HepG2 (cell line): ENCODE results near the gene TTLL4. TPM values are rescaled to one million over a fixed set of nuclear protein-coding genes. Genes with fewer than 3 reads are reported as not detected.

Experiments
- BCLAF1 ChIP-seq: fragments of 450-650 bp; IDR thresholded peaks from 2 replicates; pipeline ENCODE4 v1.6.1; 2017; ENCODE audit warnings: mild to moderate bottlenecking
- CEBPZ ChIP-seq: IDR thresholded peaks from 2 replicates; pipeline ENCODE4 v1.6.1; 2012; ENCODE audit warnings: low read length, improper control_type of control experiment
- ESRRA ChIP-seq: sonication (generic); formaldehyde crosslinking; IDR thresholded peaks from 2 replicates; pipeline ENCODE4 v1.5.1; 2020; ENCODE audit warnings: mild to moderate bottlenecking, low read depth, missing genetic modification reagents
- HNRNPLL ChIP-seq: fragments of 200-400 bp; formaldehyde crosslinking; IDR thresholded peaks from 2 replicates; pipeline ENCODE4 v1.6.1; 2017; ENCODE audit warnings: mild to moderate bottlenecking, low read depth, low read length; ENCODE audit not compliant: poor library complexity, severe bottlenecking
- MEIS2 ChIP-seq: sonication (generic); formaldehyde crosslinking; IDR thresholded peaks from 2 replicates; pipeline ENCODE4 v1.9.0; 2021; ENCODE audit warnings: mild to moderate bottlenecking, missing genetic modification reagents
- MTA1 ChIP-seq: sonication (generic); formaldehyde crosslinking; IDR thresholded peaks from 2 replicates; pipeline ENCODE4 v1.4.0; 2020; ENCODE audit warnings: missing genetic modification reagents, mild to moderate bottlenecking, borderline replicate concordance
- MXI1 ChIP-seq: IDR thresholded peaks from 3 replicates; pipeline ENCODE4 v1.6.1; 2012; ENCODE audit warnings: low read depth, low read length, inconsistent platforms, borderline replicate concordance
- POLR2AphosphoS5 ChIP-seq: IDR thresholded peaks from 2 replicates; pipeline ENCODE4 v1.6.1; 2012; ENCODE audit warnings: low read depth, low read length
- ZNF101 ChIP-seq: sonication (generic); formaldehyde crosslinking; IDR thresholded peaks from 2 replicates; pipeline ENCODE4 v1.4.0; 2020; ENCODE audit warnings: mild to moderate bottlenecking, low read depth, missing genetic modification reagents, borderline replicate concordance
- ZNF616 ChIP-seq: sonication (generic); formaldehyde crosslinking; IDR thresholded peaks from 2 replicates; pipeline ENCODE4 v1.5.0; 2020; ENCODE audit warnings: low read depth, mild to moderate bottlenecking, missing genetic modification reagents
- ZNF747 ChIP-seq: sonication (generic); formaldehyde crosslinking; IDR thresholded peaks from 2 replicates; pipeline ENCODE4 v1.8.1; 2023; ENCODE audit warnings: missing genetic modification reagents, mild to moderate bottlenecking, borderline replicate concordance
- ZNF850 ChIP-seq: sonication (generic); formaldehyde crosslinking; conservative IDR thresholded peaks from 2 replicates; pipeline ENCODE4 v1.9.0; 2021; ENCODE audit warnings: mild to moderate bottlenecking, missing genetic modification reagents
- ZSCAN21 ChIP-seq: sonication (generic); formaldehyde crosslinking; IDR thresholded peaks from 2 replicates; pipeline ENCODE4 v1.8.0; 2022; ENCODE audit warnings: mild to moderate bottlenecking, missing genetic modification reagents, moderate library complexity, borderline replicate concordance
- polyA plus RNA-seq, 8 experiments: library from polyadenylated mRNA; depleted of rRNA in 3 of 8; stranded (reverse) in 7 of 8; unstranded in 1 of 8; fragments of >200 nt; fragmentation: Illumina TruSeq in 4 of 8; extraction: Trizol in 4 of 8; gene quantifications; 2 replicates each; pipeline versions ENCODE4 v1.2.1 to v1.2.3, GENCODE V29; 2011 to 2016; ENCODE audit warnings: low read depth in 4 of 8, missing spikeins in 1 of 8, mixed read lengths in 1 of 8; ENCODE audit not compliant: insufficient read depth in 1 of 8
- total RNA-seq, 5 experiments: library from RNA; depleted of rRNA; stranded (reverse); fragments of >200 nt; fragmentation: Illumina TruSeq; extraction: Trizol; gene quantifications; 2 replicates each; pipeline ENCODE4 v1.2.3, GENCODE V29; 2016; ENCODE audit warnings: low read depth in 1 of 5
- TF ChIP-seq, protein P1 (sequence below): sonication (generic); formaldehyde crosslinking; conservative IDR thresholded peaks from 2 replicates; pipeline ENCODE4 v1.8.0; 2022; ENCODE audit warnings: low read depth, missing genetic modification reagents
- TF ChIP-seq, protein P2 (sequence below), 2 experiments: IDR thresholded peaks; 2 replicates each; pipeline ENCODE4 v1.6.1; 2011 to 2012; ENCODE audit warnings: low read length in 2 of 2, borderline replicate concordance in 1 of 2, low read depth in 1 of 2, mild to moderate bottlenecking in 1 of 2, moderate library complexity in 1 of 2

TTLL4 gene
- total and polyA plus RNA-seq, 2 of the 13 experiments (the other 11 are each of a cell fraction or from before 2014, with no cell fraction given) = 77.5 to 84.6 TPM

DNA sequence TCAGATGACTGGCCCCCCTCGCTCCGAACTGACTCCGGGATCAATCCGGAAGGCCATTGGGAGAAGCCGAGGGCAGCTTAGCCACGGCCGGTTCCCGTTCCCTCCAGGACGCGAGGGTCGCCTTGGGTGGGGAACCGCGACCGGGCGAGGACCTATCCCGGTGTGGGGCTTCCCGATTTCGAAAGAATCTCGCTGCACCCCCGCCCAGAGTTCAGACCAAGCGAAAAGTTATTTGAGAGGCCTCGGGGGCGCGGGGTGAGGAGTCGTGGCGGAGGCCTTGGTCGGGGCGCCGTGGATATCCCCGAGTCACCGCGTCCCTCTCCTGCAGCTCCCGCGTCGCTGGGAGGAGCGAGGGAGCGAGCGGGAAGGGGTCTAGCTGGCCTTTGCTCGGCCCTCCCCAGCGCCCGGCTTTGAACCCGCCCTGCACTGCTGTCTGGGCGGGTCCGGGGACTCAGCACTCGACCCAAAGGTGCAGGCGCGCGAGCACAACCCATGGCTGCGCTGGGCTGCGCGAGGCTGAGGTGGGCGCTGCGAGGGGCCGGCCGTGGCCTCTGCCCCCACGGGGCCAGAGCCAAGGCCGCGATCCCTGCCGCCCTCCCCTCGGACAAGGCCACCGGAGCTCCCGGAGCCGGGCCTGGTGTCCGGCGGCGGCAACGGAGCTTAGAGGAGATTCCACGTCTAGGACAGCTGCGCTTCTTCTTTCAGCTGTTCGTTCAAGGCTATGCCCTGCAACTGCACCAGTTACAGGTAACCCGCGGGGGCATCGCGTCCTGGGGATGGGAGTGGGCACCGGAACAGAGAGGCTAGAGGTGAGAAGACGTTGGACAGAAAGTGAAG is 71.3 kb downstream of the TTLL4 start, which contains the start of gene CYP27A1 (continued):
- TF ChIP-seq CEBPZ (no peak), ZSCAN21 (CRISPR knock-in tag) (peak; percentile 98), MEIS2 (CRISPR knock-in tag) (peak; percentile 89), MTA1 (CRISPR knock-in tag) (peak; percentile 100), ZNF101 (peak; percentile 70; the same call in 1 of the 2 replicates), BCLAF1 (no peak), ZNF850 (CRISPR knock-in tag) (0 out of 2 replicates have a peak, but pooled peaks have one; percentile 74), MXI1 (peak; percentile 63; the same call in 1 of the 3 replicates), ZNF616 (peak; percentile 86), HNRNPLL (peak; percentile 75), ESRRA (CRISPR knock-in tag) (peak; percentile 93), POLR2AphosphoS5 (peak; percentile 87), ZNF747 (peak; percentile 99)
- TF ChIP-seq, protein P1, sequence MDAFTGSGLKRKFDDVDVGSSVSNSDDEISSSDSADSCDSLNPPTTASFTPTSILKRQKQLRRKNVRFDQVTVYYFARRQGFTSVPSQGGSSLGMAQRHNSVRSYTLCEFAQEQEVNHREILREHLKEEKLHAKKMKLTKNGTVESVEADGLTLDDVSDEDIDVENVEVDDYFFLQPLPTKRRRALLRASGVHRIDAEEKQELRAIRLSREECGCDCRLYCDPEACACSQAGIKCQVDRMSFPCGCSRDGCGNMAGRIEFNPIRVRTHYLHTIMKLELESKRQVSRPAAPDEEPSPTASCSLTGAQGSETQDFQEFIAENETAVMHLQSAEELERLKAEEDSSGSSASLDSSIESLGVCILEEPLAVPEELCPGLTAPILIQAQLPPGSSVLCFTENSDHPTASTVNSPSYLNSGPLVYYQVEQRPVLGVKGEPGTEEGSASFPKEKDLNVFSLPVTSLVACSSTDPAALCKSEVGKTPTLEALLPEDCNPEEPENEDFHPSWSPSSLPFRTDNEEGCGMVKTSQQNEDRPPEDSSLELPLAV (CRISPR knock-in tag) = no peak
- TF ChIP-seq, protein P2, sequence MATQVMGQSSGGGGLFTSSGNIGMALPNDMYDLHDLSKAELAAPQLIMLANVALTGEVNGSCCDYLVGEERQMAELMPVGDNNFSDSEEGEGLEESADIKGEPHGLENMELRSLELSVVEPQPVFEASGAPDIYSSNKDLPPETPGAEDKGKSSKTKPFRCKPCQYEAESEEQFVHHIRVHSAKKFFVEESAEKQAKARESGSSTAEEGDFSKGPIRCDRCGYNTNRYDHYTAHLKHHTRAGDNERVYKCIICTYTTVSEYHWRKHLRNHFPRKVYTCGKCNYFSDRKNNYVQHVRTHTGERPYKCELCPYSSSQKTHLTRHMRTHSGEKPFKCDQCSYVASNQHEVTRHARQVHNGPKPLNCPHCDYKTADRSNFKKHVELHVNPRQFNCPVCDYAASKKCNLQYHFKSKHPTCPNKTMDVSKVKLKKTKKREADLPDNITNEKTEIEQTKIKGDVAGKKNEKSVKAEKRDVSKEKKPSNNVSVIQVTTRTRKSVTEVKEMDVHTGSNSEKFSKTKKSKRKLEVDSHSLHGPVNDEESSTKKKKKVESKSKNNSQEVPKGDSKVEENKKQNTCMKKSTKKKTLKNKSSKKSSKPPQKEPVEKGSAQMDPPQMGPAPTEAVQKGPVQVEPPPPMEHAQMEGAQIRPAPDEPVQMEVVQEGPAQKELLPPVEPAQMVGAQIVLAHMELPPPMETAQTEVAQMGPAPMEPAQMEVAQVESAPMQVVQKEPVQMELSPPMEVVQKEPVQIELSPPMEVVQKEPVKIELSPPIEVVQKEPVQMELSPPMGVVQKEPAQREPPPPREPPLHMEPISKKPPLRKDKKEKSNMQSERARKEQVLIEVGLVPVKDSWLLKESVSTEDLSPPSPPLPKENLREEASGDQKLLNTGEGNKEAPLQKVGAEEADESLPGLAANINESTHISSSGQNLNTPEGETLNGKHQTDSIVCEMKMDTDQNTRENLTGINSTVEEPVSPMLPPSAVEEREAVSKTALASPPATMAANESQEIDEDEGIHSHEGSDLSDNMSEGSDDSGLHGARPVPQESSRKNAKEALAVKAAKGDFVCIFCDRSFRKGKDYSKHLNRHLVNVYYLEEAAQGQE (IDR thresholded peaks at IDR 0.05; ENCODE audit: borderline replicate concordance in 1 of 2, low read depth in 1 of 2, low read length in 2 of 2) = peak in 1 of 2 experiments; percentile 80; a peak in 2 of 4 replicates
